ENCODE results near the gene MAPKAP1. TPM values are rescaled to one million over a fixed set of nuclear protein-coding genes. Genes with fewer than 3 reads are reported as not detected.

MAPKAP1 gene
- polyA plus RNA-seq, 1 donor (not counting 4 experiments of a cell fraction or from before 2014, with no cell fraction given): 129 TPM

DNA sequence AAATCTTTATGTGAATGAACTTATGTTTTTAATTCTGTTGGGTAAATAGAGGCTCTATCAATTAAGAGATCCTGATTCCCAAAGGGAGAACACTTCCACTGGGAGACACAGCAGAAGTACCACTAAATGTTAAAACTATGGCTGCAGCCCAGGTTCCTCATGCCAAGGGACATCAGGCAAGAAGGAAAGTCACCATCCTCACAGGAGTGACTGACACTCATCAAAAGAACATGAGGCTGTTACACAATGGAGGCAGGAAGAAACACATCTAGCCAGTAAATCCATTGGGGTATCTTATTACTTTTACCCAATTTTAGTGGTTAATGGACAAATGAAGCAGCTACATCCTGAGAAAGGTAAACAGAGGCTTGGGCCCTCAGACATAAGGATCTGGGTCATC lies 94.4 kb downstream of the MAPKAP1 start:
- H3K4me3 ChIP-seq (ENCODE audit: control insufficient read depth in 2 of 3, extremely low read depth in 1 of 3, insufficient read depth in 2 of 3, low read depth in 1 of 3, low read length in 3 of 3): no peak overlapping the region
- H3K27ac ChIP-seq (ENCODE audit: control insufficient read depth, insufficient read depth, low read length): no peak overlapping the region
- no peak overlapping the region for H3K9ac ChIP-seq (ENCODE audit: control insufficient read depth, extremely low read depth, insufficient read depth, low read length)
- no peaks in the 10 kb centered on the region for H3K36me3 ChIP-seq (ENCODE audit: control insufficient read depth in 2 of 2, extremely low read depth in 1 of 2, insufficient read depth in 2 of 2, low read length in 2 of 2)
- FAIRE-seq (no peak), DNase-seq (ENCODE audit: low read depth, low spot score) (no peak)
- dilution Hi-C loops (cut with MboI; ENCODE audit: extremely low pct_ligation_motif_present, low sequenced_read_pairs): no loop called here
- no peak overlapping the region for H3K4me2 ChIP-seq (ENCODE audit: control insufficient read depth, extremely low read depth, insufficient read depth, low read depth, low read length)
- no peaks in the 10 kb centered on the region for H3K9me3 ChIP-seq (ENCODE audit: control insufficient read depth, low read depth, low read length)
- H4K20me1 ChIP-seq (ENCODE audit: control insufficient read depth, extremely low read depth, insufficient read depth, low read length): peaks cover 4% of the 10 kb centered on the region
- no peaks in the 10 kb centered on the region for H3K27me3 ChIP-seq (ENCODE audit: control insufficient read depth, extremely low read depth, insufficient read depth, low read length)
- peaks cover 66% of the 10 kb centered on the region for H3K79me2 ChIP-seq (ENCODE audit: control insufficient read depth, insufficient read depth, low read length)
- no peaks in the 10 kb centered on the region for H3K4me1 ChIP-seq (ENCODE audit: control insufficient read depth, extremely low read depth, insufficient read depth, low read length)
- no peak for TF ChIP-seq EZH2 (IDR thresholded peaks at IDR 0.05; ENCODE audit: low read length)
- TF ChIP-seq, protein P1, sequence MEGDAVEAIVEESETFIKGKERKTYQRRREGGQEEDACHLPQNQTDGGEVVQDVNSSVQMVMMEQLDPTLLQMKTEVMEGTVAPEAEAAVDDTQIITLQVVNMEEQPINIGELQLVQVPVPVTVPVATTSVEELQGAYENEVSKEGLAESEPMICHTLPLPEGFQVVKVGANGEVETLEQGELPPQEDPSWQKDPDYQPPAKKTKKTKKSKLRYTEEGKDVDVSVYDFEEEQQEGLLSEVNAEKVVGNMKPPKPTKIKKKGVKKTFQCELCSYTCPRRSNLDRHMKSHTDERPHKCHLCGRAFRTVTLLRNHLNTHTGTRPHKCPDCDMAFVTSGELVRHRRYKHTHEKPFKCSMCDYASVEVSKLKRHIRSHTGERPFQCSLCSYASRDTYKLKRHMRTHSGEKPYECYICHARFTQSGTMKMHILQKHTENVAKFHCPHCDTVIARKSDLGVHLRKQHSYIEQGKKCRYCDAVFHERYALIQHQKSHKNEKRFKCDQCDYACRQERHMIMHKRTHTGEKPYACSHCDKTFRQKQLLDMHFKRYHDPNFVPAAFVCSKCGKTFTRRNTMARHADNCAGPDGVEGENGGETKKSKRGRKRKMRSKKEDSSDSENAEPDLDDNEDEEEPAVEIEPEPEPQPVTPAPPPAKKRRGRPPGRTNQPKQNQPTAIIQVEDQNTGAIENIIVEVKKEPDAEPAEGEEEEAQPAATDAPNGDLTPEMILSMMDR (optimal IDR thresholded peaks at IDR 0.05 in 1 of 3, IDR thresholded peaks at IDR 0.05 in 1 of 3, conservative IDR thresholded peaks at IDR 0.05 in 1 of 3; ENCODE audit: extremely low read depth in 1 of 3, insufficient read depth in 2 of 3, low read length in 3 of 3): no peak
- no peak overlapping the region for H2AFZ ChIP-seq (ENCODE audit: control insufficient read depth, low read length)
- H3K9me1 ChIP-seq (ENCODE audit: control insufficient read depth, extremely low read depth, insufficient read depth, low read length): no peaks in the 10 kb centered on the region

DNA sequence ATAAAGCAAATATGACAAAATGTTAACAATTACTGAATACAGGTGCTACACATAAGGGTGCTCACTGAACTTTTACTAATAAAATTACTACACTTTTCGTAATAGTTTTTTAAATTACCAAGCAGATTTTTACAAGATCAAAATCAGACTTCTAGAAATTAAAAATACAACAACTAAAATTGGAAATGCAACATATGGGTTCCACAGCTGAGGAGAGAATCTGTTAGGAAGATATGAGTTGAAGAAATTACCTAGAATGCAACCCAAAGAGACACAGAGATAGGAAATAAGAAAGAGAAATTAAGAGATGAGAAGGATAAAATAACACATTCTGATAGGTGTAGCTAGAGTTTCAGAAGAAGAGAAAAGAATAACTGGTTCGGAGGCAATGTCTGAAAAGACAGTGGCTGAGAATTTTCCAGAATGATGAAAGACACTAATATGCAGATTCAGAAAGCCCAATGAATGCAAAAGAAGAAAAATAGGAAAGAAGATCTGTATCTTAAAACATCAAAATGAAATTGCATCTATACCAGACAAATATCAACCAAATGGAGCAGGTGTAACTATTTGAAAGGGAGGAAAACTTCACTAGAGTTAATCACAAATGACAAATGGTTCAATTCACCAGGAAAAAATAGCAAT lies 95.8 kb downstream of the MAPKAP1 start:
- H3K27ac ChIP-seq (ENCODE audit: control insufficient read depth, insufficient read depth, low read length): no peak overlapping the region
- peaks cover 64% of the 10 kb centered on the region for H3K79me2 ChIP-seq (ENCODE audit: control insufficient read depth, insufficient read depth, low read length)
- peaks cover 4% of the 10 kb centered on the region for H4K20me1 ChIP-seq (ENCODE audit: control insufficient read depth, extremely low read depth, insufficient read depth, low read length)
- no peaks in the 10 kb centered on the region for H3K36me3 ChIP-seq (ENCODE audit: control insufficient read depth in 2 of 2, extremely low read depth in 1 of 2, insufficient read depth in 2 of 2, low read length in 2 of 2)
- TF ChIP-seq, protein P1 (optimal IDR thresholded peaks at IDR 0.05 in 1 of 3, IDR thresholded peaks at IDR 0.05 in 1 of 3, conservative IDR thresholded peaks at IDR 0.05 in 1 of 3; ENCODE audit: extremely low read depth in 1 of 3, insufficient read depth in 2 of 3, low read length in 3 of 3): no peak
- no peak for TF ChIP-seq EZH2 (IDR thresholded peaks at IDR 0.05; ENCODE audit: low read length)
- DNase-seq (ENCODE audit: low read depth, low spot score) (no peak), FAIRE-seq (no peak)
- H2AFZ ChIP-seq (ENCODE audit: control insufficient read depth, low read length): no peak overlapping the region
- no peaks in the 10 kb centered on the region for H3K27me3 ChIP-seq (ENCODE audit: control insufficient read depth, extremely low read depth, insufficient read depth, low read length)
- H3K4me1 ChIP-seq (ENCODE audit: control insufficient read depth, extremely low read depth, insufficient read depth, low read length): no peaks in the 10 kb centered on the region
- H3K4me2 ChIP-seq (ENCODE audit: control insufficient read depth, extremely low read depth, insufficient read depth, low read depth, low read length): no peak overlapping the region
- dilution Hi-C loops (cut with MboI; ENCODE audit: extremely low pct_ligation_motif_present, low sequenced_read_pairs): no loop called here
- no peaks in the 10 kb centered on the region for H3K9me1 ChIP-seq (ENCODE audit: control insufficient read depth, extremely low read depth, insufficient read depth, low read length)
- no peaks in the 10 kb centered on the region for H3K9me3 ChIP-seq (ENCODE audit: control insufficient read depth, low read depth, low read length)
- no peak overlapping the region for H3K4me3 ChIP-seq (ENCODE audit: control insufficient read depth in 2 of 3, extremely low read depth in 1 of 3, insufficient read depth in 2 of 3, low read depth in 1 of 3, low read length in 3 of 3)
- H3K9ac ChIP-seq (ENCODE audit: control insufficient read depth, extremely low read depth, insufficient read depth, low read length): no peak overlapping the region

Measured in keratinocyte (primary cell).